HepG2 (cell line): Measurements from ENCODE around the gene SNX9. TPM values are rescaled to one million over a fixed set of nuclear protein-coding genes. Genes with fewer than 3 reads are reported as not detected.

Experiments
- ATAC-seq: fragments of 200-7000 bp; cut with Tn5 transposase; 3 replicates; pipeline ENCODE4 v1.9.1; 2020; ENCODE audit warnings: mild to moderate bottlenecking, moderate library complexity
- BruUV-seq: library from RNA; stranded (reverse); fragments of 400-500 nt; replicated peaks from 2 replicates; lab custom pipeline; 2021; lab: Mats Ljungman, UMichigan
- CTCF ChIA-PET: fragments of 300-600 bp; formaldehyde crosslinking; extraction: SDS; loops from one replicate; lab custom pipeline; 2021; ENCODE audit warnings: low total read pairs, inconsistent platforms, low intra/inter-chr PET ratio; lab: Yijun Ruan, JAX
- POLR2A ChIA-PET: fragments of 350-600 bp; sonication (Branson Sonifier 250); formaldehyde crosslinking; loops from one replicate; lab custom pipeline; 2020; ENCODE audit warnings: antibody characterized with exemption, inconsistent platforms; lab: Yijun Ruan, JAX
- DNase-seq: peaks from one replicate; pipeline ENCODE4 v3.0.0-alpha.2; 2015; ENCODE audit warnings: low spot score
- FAIRE-seq: peaks from 3 replicates; lab custom pipeline; 2011; peaks lifted over from hg19 to GRCh38; lab: Jason Lieb, UNC
- H2AFZ ChIP-seq: one replicate; pipeline ENCODE4 v1.6.1; 2011; ENCODE audit warnings: low read length, inconsistent platforms
- H3K27ac ChIP-seq: fragments of 300-600 bp; 3 replicates; pipeline ENCODE4 v1.8.0; 2011; ENCODE audit warnings: mixed run types, mild to moderate bottlenecking, mixed read lengths, low read length, inconsistent platforms; ENCODE audit not compliant: insufficient read depth; ENCODE audit errors: extremely low read length
- H3K27me3 ChIP-seq, 2 experiments: fragments of 200-600 bp in 1 of 2; 2 replicates in 1 of 2; 3 replicates in 1 of 2; pipeline versions ENCODE4 v1.6.0 to v1.8.0; 2011; ENCODE audit warnings: low read length in 2 of 2, mild to moderate bottlenecking in 2 of 2, moderate library complexity in 2 of 2, inconsistent platforms in 1 of 2; ENCODE audit not compliant: insufficient read depth in 2 of 2, control insufficient read depth in 1 of 2
- H3K36me3 ChIP-seq, 2 experiments: fragments of 200-600 bp in 1 of 2; replicated peaks in 1 of 2; 2 replicates in 1 of 2; 3 replicates in 1 of 2; pipeline versions ENCODE4 v1.5.1 to v1.8.0; 2011; ENCODE audit warnings: low read length in 2 of 2, inconsistent platforms in 1 of 2; ENCODE audit not compliant: insufficient read depth in 2 of 2, control insufficient read depth in 1 of 2
- H3K4me1 ChIP-seq: 2 replicates; pipeline ENCODE4 v1.5.1; 2012; ENCODE audit warnings: low read length, inconsistent platforms; ENCODE audit not compliant: insufficient read depth
- H3K4me2 ChIP-seq: 2 replicates; pipeline ENCODE4 v1.6.0; 2011; ENCODE audit warnings: low read depth, low read length, inconsistent platforms
- H3K4me3 ChIP-seq, 3 experiments: fragments of 200-600 bp in 1 of 3; sonication (generic), shearing (Covaris generic) in 1 of 3; replicated peaks in 1 of 3; 2 replicates each; pipeline ENCODE4 v1.5.1; 2011 to 2016; ENCODE audit warnings: low read length in 3 of 3, inconsistent platforms in 2 of 3, low read depth in 2 of 3, mild to moderate bottlenecking in 2 of 3, control low read depth in 1 of 3, mixed read lengths in 1 of 3; ENCODE audit not compliant: insufficient read depth in 1 of 3
- H3K79me2 ChIP-seq: one replicate; pipeline ENCODE4 v1.6.1; 2011; ENCODE audit warnings: low read length, inconsistent platforms; ENCODE audit not compliant: insufficient read depth
- H3K9ac ChIP-seq: 2 replicates; pipeline ENCODE4 v1.6.0; 2011; ENCODE audit warnings: mild to moderate bottlenecking, low read depth, low read length, inconsistent platforms; ENCODE audit not compliant: insufficient read depth
- H3K9me3 ChIP-seq: 2 replicates; pipeline ENCODE4 v1.5.1; 2012; ENCODE audit warnings: mild to moderate bottlenecking, low read length
- H4K20me1 ChIP-seq: 2 replicates; pipeline ENCODE4 v1.6.0; 2011; ENCODE audit warnings: inconsistent platforms, mild to moderate bottlenecking, low read length, moderate library complexity; ENCODE audit not compliant: insufficient read depth
- MTA1 ChIP-seq: sonication (generic); formaldehyde crosslinking; IDR thresholded peaks from 2 replicates; pipeline ENCODE4 v1.4.0; 2020; ENCODE audit warnings: missing genetic modification reagents, mild to moderate bottlenecking, borderline replicate concordance
- SMAD1 ChIP-seq: sonication (generic); formaldehyde crosslinking; IDR thresholded peaks from 2 replicates; pipeline ENCODE4 v1.4.0; 2020; ENCODE audit warnings: missing genetic modification reagents, low read depth, mild to moderate bottlenecking, borderline replicate concordance
- TRIM24 ChIP-seq: sonication (generic); formaldehyde crosslinking; IDR thresholded peaks from 2 replicates; pipeline ENCODE4 v1.8.0; 2022; ENCODE audit warnings: mild to moderate bottlenecking, missing genetic modification reagents
- WGBS: methylation state at CpG from one replicate; pipeline ENCODE4 v1.1.6; 2017; ENCODE audit warnings: low lambda C conversion rate; 5-methylcytosine and 5-hydroxymethylcytosine counted together
- in situ Hi-C: cut with HindIII; loops from 2 replicates; pipeline ENCODE4 v1.10.0; 2017; ENCODE audit warnings: low pct_unique_long_range_greater_than_20kb; ENCODE audit not compliant: extremely low pct_ligation_motif_present
- intact Hi-C: fragments of 100-400 bp; cut with micrococcal nuclease; formaldehyde crosslinking; loops from one replicate; pipeline ENCODE4 v1.10.0; 2022; ENCODE audit not compliant: unreplicated experiment
- polyA plus RNA-seq, 8 experiments: library from polyadenylated mRNA; depleted of rRNA in 3 of 8; stranded (reverse) in 7 of 8; unstranded in 1 of 8; fragments of >200 nt; fragmentation: Illumina TruSeq in 4 of 8; extraction: Trizol in 4 of 8; gene quantifications; 2 replicates each; pipeline versions ENCODE4 v1.2.1 to v1.2.3, GENCODE V29; 2011 to 2016; ENCODE audit warnings: low read depth in 4 of 8, missing spikeins in 1 of 8, mixed read lengths in 1 of 8; ENCODE audit not compliant: insufficient read depth in 1 of 8
- total RNA-seq, 5 experiments: library from RNA; depleted of rRNA; stranded (reverse); fragments of >200 nt; fragmentation: Illumina TruSeq; extraction: Trizol; gene quantifications; 2 replicates each; pipeline ENCODE4 v1.2.3, GENCODE V29; 2016; ENCODE audit warnings: low read depth in 1 of 5
- TF ChIP-seq, protein P1 (sequence below): sonication (generic); formaldehyde crosslinking; IDR thresholded peaks from 2 replicates; pipeline ENCODE4 v1.4.0; 2020; ENCODE audit warnings: missing genetic modification reagents, borderline replicate concordance
- TF ChIP-seq, protein P2 (sequence below): sonication (generic); formaldehyde crosslinking; IDR thresholded peaks from 2 replicates; pipeline ENCODE4 v1.5.1; 2020; ENCODE audit warnings: missing genetic modification reagents, mild to moderate bottlenecking, borderline replicate concordance
- TF ChIP-seq, protein P3 (sequence below): sonication (generic); formaldehyde crosslinking; IDR thresholded peaks from 2 replicates; pipeline ENCODE4 v1.9.0; 2022; ENCODE audit warnings: missing genetic modification reagents, mild to moderate bottlenecking, borderline replicate concordance

Gene SNX9
- total and polyA plus RNA-seq, 2 of the 13 experiments (the other 11 are each of a cell fraction or from before 2014, with no cell fraction given): 21.9 to 36.0 TPM

DNA sequence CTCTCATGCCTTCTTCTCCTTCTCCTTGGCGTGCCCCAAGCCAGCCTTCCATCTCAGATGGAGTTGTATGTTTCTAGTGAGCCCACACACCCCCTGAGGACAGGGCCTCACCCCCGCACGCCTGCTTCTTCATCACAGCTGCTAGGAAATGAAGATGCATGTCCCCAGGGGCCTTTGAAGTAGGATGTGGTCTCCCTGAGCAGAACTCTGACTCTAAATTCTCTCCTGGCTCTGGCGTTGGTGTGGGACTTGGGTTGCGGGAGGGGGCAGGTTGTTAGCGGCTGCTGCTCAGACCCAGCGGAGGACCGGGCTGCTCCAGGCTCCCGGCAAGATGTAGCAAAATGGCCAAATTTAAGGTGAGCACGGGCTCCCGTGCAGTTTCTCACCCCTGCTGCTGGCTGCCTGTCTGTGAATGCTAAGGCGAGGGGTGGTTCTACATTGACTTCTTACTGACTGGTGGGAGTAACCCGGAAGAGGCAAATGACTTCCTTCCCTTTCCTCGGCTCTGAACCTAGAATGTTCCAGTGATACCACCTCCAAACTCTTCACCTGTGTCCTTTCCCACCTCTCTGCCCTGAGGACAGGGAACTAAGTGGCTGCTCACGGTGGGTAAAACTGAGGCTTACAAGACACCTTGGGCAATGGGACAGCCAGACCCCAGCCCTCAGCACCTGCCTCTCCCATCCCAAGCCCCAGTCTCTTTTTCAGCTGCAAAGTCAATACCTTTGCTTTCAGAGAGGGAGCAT, 167.4 kb downstream of the SNX9 start (continued):
- TF ChIP-seq, protein P1, sequence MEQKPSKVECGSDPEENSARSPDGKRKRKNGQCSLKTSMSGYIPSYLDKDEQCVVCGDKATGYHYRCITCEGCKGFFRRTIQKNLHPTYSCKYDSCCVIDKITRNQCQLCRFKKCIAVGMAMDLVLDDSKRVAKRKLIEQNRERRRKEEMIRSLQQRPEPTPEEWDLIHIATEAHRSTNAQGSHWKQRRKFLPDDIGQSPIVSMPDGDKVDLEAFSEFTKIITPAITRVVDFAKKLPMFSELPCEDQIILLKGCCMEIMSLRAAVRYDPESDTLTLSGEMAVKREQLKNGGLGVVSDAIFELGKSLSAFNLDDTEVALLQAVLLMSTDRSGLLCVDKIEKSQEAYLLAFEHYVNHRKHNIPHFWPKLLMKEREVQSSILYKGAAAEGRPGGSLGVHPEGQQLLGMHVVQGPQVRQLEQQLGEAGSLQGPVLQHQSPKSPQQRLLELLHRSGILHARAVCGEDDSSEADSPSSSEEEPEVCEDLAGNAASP (CRISPR knock-in tag): no peak

DNA sequence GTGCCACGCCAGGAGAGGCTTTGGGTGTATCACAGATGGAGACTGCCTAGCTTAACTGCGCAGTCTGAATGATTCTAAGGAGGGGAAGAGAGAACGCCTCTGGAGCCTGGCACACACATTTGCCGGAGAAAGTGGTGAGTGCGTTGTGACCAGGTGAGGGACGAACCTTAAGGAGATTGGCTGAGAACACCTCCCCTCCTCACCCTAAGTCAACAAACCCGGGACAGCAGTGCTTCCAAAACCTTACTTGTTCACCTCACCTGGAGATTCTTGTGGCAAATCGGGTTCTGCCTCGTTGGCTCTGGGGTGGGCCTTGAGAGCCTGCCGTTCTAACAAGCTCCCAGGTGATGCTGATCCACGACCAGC, 168.0 kb downstream of the SNX9 start:
- Histone ChIP-seq H3K9ac (no peak overlapping the region), H3K9me3 (no peaks in the 10 kb centered on the region), H3K79me2 (peaks cover 98% of the 10 kb centered on the region), H3K36me3 (peaks cover 18 to 42% of the 10 kb centered on the region in 2 experiments), H4K20me1 (peaks cover 64% of the 10 kb centered on the region), H3K27ac (peak overlapping the region; percentile 12), H3K4me3 (no peak overlapping the region), H3K27me3 (no peaks in the 10 kb centered on the region), H3K4me2 (no peak overlapping the region), H3K4me1 (peaks cover 99% of the 10 kb centered on the region), H2AFZ (no peak overlapping the region)
- CTCF ChIA-PET: no interaction called here
- WGBS: 91% methylated on average over 11 of the region's 11 CpGs
- POLR2A ChIA-PET: interaction anchor here (16.1 kb wide), 1 partner anchor 21 kb away, joined by 345 read pairs; no protein-coding TSS in a partner anchor
- intact Hi-C loops: no loop called here
- no TSS peak for BruUV-seq
- DNase-seq (no peak), FAIRE-seq (no peak), ATAC-seq (no peak)
- in situ Hi-C loops: no loop called here
- TF ChIP-seq, protein P2, sequence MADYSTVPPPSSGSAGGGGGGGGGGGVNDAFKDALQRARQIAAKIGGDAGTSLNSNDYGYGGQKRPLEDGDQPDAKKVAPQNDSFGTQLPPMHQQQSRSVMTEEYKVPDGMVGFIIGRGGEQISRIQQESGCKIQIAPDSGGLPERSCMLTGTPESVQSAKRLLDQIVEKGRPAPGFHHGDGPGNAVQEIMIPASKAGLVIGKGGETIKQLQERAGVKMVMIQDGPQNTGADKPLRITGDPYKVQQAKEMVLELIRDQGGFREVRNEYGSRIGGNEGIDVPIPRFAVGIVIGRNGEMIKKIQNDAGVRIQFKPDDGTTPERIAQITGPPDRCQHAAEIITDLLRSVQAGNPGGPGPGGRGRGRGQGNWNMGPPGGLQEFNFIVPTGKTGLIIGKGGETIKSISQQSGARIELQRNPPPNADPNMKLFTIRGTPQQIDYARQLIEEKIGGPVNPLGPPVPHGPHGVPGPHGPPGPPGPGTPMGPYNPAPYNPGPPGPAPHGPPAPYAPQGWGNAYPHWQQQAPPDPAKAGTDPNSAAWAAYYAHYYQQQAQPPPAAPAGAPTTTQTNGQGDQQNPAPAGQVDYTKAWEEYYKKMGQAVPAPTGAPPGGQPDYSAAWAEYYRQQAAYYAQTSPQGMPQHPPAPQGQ: no peak; the same call in 1 of the 2 replicates
- TF ChIP-seq, protein P3, sequence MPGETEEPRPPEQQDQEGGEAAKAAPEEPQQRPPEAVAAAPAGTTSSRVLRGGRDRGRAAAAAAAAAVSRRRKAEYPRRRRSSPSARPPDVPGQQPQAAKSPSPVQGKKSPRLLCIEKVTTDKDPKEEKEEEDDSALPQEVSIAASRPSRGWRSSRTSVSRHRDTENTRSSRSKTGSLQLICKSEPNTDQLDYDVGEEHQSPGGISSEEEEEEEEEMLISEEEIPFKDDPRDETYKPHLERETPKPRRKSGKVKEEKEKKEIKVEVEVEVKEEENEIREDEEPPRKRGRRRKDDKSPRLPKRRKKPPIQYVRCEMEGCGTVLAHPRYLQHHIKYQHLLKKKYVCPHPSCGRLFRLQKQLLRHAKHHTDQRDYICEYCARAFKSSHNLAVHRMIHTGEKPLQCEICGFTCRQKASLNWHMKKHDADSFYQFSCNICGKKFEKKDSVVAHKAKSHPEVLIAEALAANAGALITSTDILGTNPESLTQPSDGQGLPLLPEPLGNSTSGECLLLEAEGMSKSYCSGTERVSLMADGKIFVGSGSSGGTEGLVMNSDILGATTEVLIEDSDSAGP (CRISPR knock-in tag): 0 out of 2 replicates have a peak, but pooled peaks have one; percentile 5
- TF ChIP-seq MTA1 (CRISPR knock-in tag): 0 out of 2 replicates have a peak, but pooled peaks have one; percentile 41
- 0 out of 2 replicates have a peak, but pooled peaks have one; percentile 17 for TF ChIP-seq SMAD1 (CRISPR knock-in tag)
- no peak for TF ChIP-seq TRIM24 (CRISPR knock-in tag)
